Ascending aorta (tissue), 2 donors: ENCODE data around the gene BAG1. TPM values are rescaled to one million over a fixed set of nuclear protein-coding genes. Genes with fewer than 3 reads are reported as not detected.

Experiments used
- DNase-seq, 2 donors: peaks; one replicate each; pipeline ENCODE4 v3.0.0-alpha.2; 2019; ENCODE audit warnings: low spot score in 2 of 2
- H3K27ac ChIP-seq, 2 donors: fragments of 200-600 bp; sonication (generic); one replicate each; pipeline ENCODE4 v1.5.1; 2016 to 2017; ENCODE audit warnings: mild to moderate bottlenecking in 1 of 2
- H3K27me3 ChIP-seq: fragments of 200-600 bp; sonication (generic); one replicate; pipeline ENCODE4 v1.5.1; 2017
- H3K36me3 ChIP-seq, 2 donors: fragments of 200-600 bp; sonication (generic); one replicate each; pipeline ENCODE4 v1.5.1; 2016
- H3K4me1 ChIP-seq, 2 donors: fragments of 200-600 bp; sonication (generic); one replicate each; pipeline ENCODE4 v1.5.1; 2016 to 2017; ENCODE audit warnings: mild to moderate bottlenecking in 1 of 2
- H3K4me3 ChIP-seq, 2 donors: fragments of 200-600 bp; sonication (generic); one replicate each; pipeline ENCODE4 v1.5.1; 2016 to 2017; ENCODE audit warnings: mild to moderate bottlenecking in 1 of 2
- H3K9me3 ChIP-seq, 2 donors: fragments of 200-600 bp; sonication (generic); one replicate each; pipeline ENCODE4 v1.5.1; 2016
- CTCF ChIP-seq, 3 experiments: fragments of 200-600 bp in 2 of 3; fragments of 450-650 bp in 1 of 3; sonication (generic) in 2 of 3; IDR thresholded peaks; one replicate each; pipeline ENCODE4 v1.5.1; 2016 to 2019; ENCODE audit warnings: antibody characterized with exemption in 3 of 3, mild to moderate bottlenecking in 1 of 3, moderate library complexity in 1 of 3
- intact Hi-C: fragments of 100-400 bp; cut with DNase I; formaldehyde crosslinking; loops from one replicate; pipeline ENCODE4 v1.15.1; 2023
- total RNA-seq: library from RNA; depleted of rRNA; stranded (reverse); fragments of >200 nt; gene quantifications from one replicate; pipeline ENCODE4 v1.1.0, GENCODE V29; 2016

Gene BAG1
- total RNA-seq, 1 donor from 2014 or later = 58.5 TPM

GRCh38 chr9:33249983-33250382, 14.5 kb downstream of the BAG1 start:
- no peak for TF ChIP-seq CTCF (IDR thresholded peaks at IDR 0.05)
- Histone ChIP-seq H3K4me1 (no peaks in the 10 kb centered on the region), H3K27me3 (no peaks in the 10 kb centered on the region), H3K27ac (no peak overlapping the region), H3K4me3 (no peak overlapping the region), H3K9me3 (no peaks in the 10 kb centered on the region), H3K36me3 (peaks cover 15 to 33% of the 10 kb centered on the region in 2 donors)
- intact Hi-C loops = no loop called here
- peak in 1 of 2 donors; percentile 9 for DNase-seq

- H3K27me3 ChIP-seq = no peaks in the 10 kb centered on the region
- TF ChIP-seq CTCF (IDR thresholded peaks at IDR 0.05) = no peak
- H3K36me3 ChIP-seq = peaks cover 7 to 25% of the 10 kb centered on the region in 2 donors
- no peaks in the 10 kb centered on the region for H3K4me1 ChIP-seq
- intact Hi-C loops = no loop called here
- H3K27ac ChIP-seq = no peak overlapping the region
- no peak overlapping the region for H3K4me3 ChIP-seq
- peak in 1 of 2 donors; percentile 13 for DNase-seq
- no peaks in the 10 kb centered on the region for H3K9me3 ChIP-seq
Measured at GRCh38 chr9:33249087-33249658, 15.3 kb downstream of the BAG1 start.

GRCh38 chr9:33248606-33249005, 15.9 kb downstream of the BAG1 start:
- intact Hi-C loops = no loop called here
- Histone ChIP-seq H3K27ac (no peak overlapping the region), H3K4me3 (no peak overlapping the region), H3K9me3 (no peaks in the 10 kb centered on the region), H3K27me3 (no peaks in the 10 kb centered on the region), H3K36me3 (peaks cover 5 to 19% of the 10 kb centered on the region in 2 donors), H3K4me1 (no peaks in the 10 kb centered on the region)
- TF ChIP-seq CTCF (IDR thresholded peaks at IDR 0.05) = no peak
- peak in 1 of 2 donors; percentile 52 for DNase-seq

GRCh38 chr9:33246269-33246860, 18.1 kb downstream of the BAG1 start:
- intact Hi-C loops = no loop called here
- peak in 1 of 2 donors; percentile 33 for DNase-seq
- H3K4me3 ChIP-seq = no peak overlapping the region
- no peak overlapping the region for H3K27ac ChIP-seq
- no peaks in the 10 kb centered on the region for H3K9me3 ChIP-seq
- H3K36me3 ChIP-seq = peaks cover 0 to 4% of the 10 kb centered on the region in 2 donors
- H3K4me1 ChIP-seq = no peaks in the 10 kb centered on the region
- TF ChIP-seq CTCF (IDR thresholded peaks at IDR 0.05) = no peak
- H3K27me3 ChIP-seq = no peaks in the 10 kb centered on the region

GRCh38 chr9:33245341-33245740, 19.2 kb downstream of the BAG1 start:
- no peak for TF ChIP-seq CTCF (IDR thresholded peaks at IDR 0.05)
- Histone ChIP-seq H3K27ac (no peak overlapping the region), H3K4me1 (no peaks in the 10 kb centered on the region), H3K9me3 (no peaks in the 10 kb centered on the region), H3K27me3 (no peaks in the 10 kb centered on the region), H3K4me3 (no peak overlapping the region), H3K36me3 (peaks cover 0 to 2% of the 10 kb centered on the region in 2 donors)
- peak in 1 of 2 donors; percentile 51 for DNase-seq
- intact Hi-C loops = no loop called here
